Hepatocyte (in vitro differentiated cells): ENCODE data around the gene ABHD16B.

Source experiments
- EZH2 ChIP-seq: fragments of 200-600 bp; sonication (generic); IDR thresholded peaks from 2 replicates; pipeline ENCODE4 v1.6.1; 2016; ENCODE audit warnings: antibody characterized with exemption, mild to moderate bottlenecking, borderline replicate concordance
- TF ChIP-seq, protein P1 (sequence below): fragments of 200-600 bp; sonication (generic); IDR thresholded peaks from 2 replicates; pipeline ENCODE4 v1.5.1; 2016; ENCODE audit warnings: antibody characterized with exemption, mild to moderate bottlenecking; ENCODE audit not compliant: poor library complexity

DNA sequence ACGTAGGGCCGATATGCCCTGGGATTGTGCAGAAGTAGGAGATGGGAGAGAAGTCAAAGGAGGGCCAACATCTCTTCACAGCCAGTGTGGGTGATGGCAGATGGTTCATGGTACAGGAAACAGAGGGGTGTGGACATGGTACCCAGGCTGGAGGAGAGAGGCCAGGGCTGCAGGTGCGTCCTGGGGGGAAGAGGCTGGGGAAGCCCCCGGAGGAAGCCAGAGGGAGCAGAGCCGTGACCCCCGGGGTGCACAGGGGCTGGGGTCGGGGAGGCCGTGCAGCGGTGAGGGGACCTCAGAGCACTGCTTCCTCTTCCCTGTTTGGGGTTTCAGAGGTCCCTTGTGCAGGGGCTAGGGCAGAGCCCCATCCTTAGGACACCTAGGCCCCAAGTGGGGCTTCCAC, 19.0 kb upstream of the ABHD16B start:
- TF ChIP-seq, protein P1, sequence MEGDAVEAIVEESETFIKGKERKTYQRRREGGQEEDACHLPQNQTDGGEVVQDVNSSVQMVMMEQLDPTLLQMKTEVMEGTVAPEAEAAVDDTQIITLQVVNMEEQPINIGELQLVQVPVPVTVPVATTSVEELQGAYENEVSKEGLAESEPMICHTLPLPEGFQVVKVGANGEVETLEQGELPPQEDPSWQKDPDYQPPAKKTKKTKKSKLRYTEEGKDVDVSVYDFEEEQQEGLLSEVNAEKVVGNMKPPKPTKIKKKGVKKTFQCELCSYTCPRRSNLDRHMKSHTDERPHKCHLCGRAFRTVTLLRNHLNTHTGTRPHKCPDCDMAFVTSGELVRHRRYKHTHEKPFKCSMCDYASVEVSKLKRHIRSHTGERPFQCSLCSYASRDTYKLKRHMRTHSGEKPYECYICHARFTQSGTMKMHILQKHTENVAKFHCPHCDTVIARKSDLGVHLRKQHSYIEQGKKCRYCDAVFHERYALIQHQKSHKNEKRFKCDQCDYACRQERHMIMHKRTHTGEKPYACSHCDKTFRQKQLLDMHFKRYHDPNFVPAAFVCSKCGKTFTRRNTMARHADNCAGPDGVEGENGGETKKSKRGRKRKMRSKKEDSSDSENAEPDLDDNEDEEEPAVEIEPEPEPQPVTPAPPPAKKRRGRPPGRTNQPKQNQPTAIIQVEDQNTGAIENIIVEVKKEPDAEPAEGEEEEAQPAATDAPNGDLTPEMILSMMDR: no peak
- TF ChIP-seq EZH2: no peak
